ENCODE data around the gene KIAA1328. TPM values are rescaled to one million over a fixed set of nuclear protein-coding genes. Genes with fewer than 3 reads are reported as not detected.
A peak's percentile ranks its signal among the peaks of the same experiment; 100 is the strongest.

The KIAA1328 gene
- total RNA-seq (10 to 100 TPM; 17.4 to 22.3 TPM), polyA plus RNA-seq (ENCODE audit: insufficient read length in 2 of 2) (10 to 100 TPM in 1 of 2 donors, 1 to 10 TPM in 1; 9.0 to 10.3 TPM)
- long read RNA-seq, donor 1, full-length matches to known transcripts = 4 of 100 reads
- long read RNA-seq, donor 1, partial matches to known transcripts = 35 of 100 reads
- long read RNA-seq, donor 1, other reads (novel, unspliced or antisense) = 61 of 100 reads
- long read RNA-seq, donor 2, partial matches to known transcripts = 0 of 1 reads
- long read RNA-seq, donor 2, other reads (novel, unspliced or antisense) = 0 of 1 reads
- long read RNA-seq, donor 3, partial matches to known transcripts = 0 of 1 reads
- long read RNA-seq, donor 3, other reads (novel, unspliced or antisense) = 0 of 1 reads
- long read RNA-seq, donor 4, full-length matches to known transcripts = 6 of 30 reads
- long read RNA-seq, donor 4, partial matches to known transcripts = 8 of 30 reads
- long read RNA-seq, donor 4, other reads (novel, unspliced or antisense) = 16 of 30 reads

GRCh38 chr18:36828630-36829361, at the start of gene KIAA1328, which contains the start of gene TPGS2:
TSS of gene KIAA1328 (plus strand) at chr18:36829127. CDS start at chr18:36829139, 12 bp downstream.
TSS of gene TPGS2 (minus strand) at chr18:36829002. CDS start at chr18:36828767, 235 bp downstream.
- Histone ChIP-seq H3K4me1 (ENCODE audit: control insufficient read depth, insufficient read depth, low read length) (peaks cover 16% of the 10 kb centered on the region), H3K4me3 (ENCODE audit: low read depth, low read length) (peak within 1 kb of the TSS; percentile 97), H3K27ac (ENCODE audit: low read depth, low read length) (peak within 1 kb of the TSS; percentile 80), H3K36me3 (ENCODE audit: control insufficient read depth, insufficient read depth, low read length) (no peaks in the 10 kb centered on the region), H3K9me3 (ENCODE audit: control insufficient read depth, insufficient read depth, low read length) (peaks cover under 1% of the 10 kb centered on the region), H3K27me3 (ENCODE audit: control insufficient read depth, insufficient read depth, low read length) (no peaks in the 10 kb centered on the region)
- WGBS (ENCODE audit: insufficient coverage) = under 1% methylated on average over 83 of the region's 83 CpGs
- DNase-seq (ENCODE audit: low read depth in 4 of 6, low spot score in 6 of 6) = peak; percentile 71 to 96 (median 77)

DNA sequence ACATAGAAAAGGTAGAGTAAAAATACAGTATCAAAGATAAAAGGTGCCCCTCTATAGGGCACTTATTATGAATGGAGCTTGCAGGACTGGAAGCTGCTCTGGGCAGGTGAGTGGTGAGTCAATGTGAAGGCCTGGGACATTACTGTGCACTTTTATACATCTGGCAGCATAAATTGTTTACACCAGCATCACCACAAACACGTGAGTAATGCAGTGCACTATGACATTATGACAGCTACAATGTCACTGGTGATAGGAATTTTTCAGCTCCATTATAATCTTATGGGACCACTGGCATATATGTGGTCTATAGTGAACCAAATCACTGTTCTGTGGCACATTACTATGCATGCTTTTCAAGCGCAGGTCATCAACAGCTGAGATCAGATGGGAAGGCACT, 48.2 kb upstream of the KIAA1328 start:
- H3K9me3 ChIP-seq (ENCODE audit: control insufficient read depth, insufficient read depth, low read length) = no peaks in the 10 kb centered on the region
- 91% methylated on average over 1 of the region's 2 CpGs for WGBS (ENCODE audit: insufficient coverage)
- no peak overlapping the region for H3K4me3 ChIP-seq (ENCODE audit: low read depth, low read length)
- H3K27me3 ChIP-seq (ENCODE audit: control insufficient read depth, insufficient read depth, low read length) = no peaks in the 10 kb centered on the region
- no peaks in the 10 kb centered on the region for H3K4me1 ChIP-seq (ENCODE audit: control insufficient read depth, insufficient read depth, low read length)
- DNase-seq (ENCODE audit: low read depth in 4 of 6, low spot score in 6 of 6) = no peak
- no peak overlapping the region for H3K27ac ChIP-seq (ENCODE audit: low read depth, low read length)
- peaks cover 17% of the 10 kb centered on the region for H3K36me3 ChIP-seq (ENCODE audit: control insufficient read depth, insufficient read depth, low read length)

- H3K36me3 ChIP-seq (ENCODE audit: control insufficient read depth, insufficient read depth, low read length) = peaks cover 19% of the 10 kb centered on the region
These were observed 46.2 kb upstream of the KIAA1328 start for GRCh38 chr18:36782710-36783109.

GRCh38 chr18:36783792-36784191, 45.1 kb upstream of the KIAA1328 start:
- H3K9me3 ChIP-seq (ENCODE audit: control insufficient read depth, insufficient read depth, low read length) = no peaks in the 10 kb centered on the region
- peaks cover 19% of the 10 kb centered on the region for H3K36me3 ChIP-seq (ENCODE audit: control insufficient read depth, insufficient read depth, low read length)
- DNase-seq (ENCODE audit: low read depth in 4 of 6, low spot score in 6 of 6) = no peak
- 95% methylated on average over 2 of the region's 5 CpGs for WGBS (ENCODE audit: insufficient coverage)
- no peak overlapping the region for H3K27ac ChIP-seq (ENCODE audit: low read depth, low read length)
- no peak overlapping the region for H3K4me3 ChIP-seq (ENCODE audit: low read depth, low read length)
- no peaks in the 10 kb centered on the region for H3K4me1 ChIP-seq (ENCODE audit: control insufficient read depth, insufficient read depth, low read length)
- no peaks in the 10 kb centered on the region for H3K27me3 ChIP-seq (ENCODE audit: control insufficient read depth, insufficient read depth, low read length)

More at GRCh38 chr18:36782710-36783109, 46.2 kb upstream of the KIAA1328 start:
- H3K27me3 ChIP-seq (ENCODE audit: control insufficient read depth, insufficient read depth, low read length) = no peaks in the 10 kb centered on the region
- DNase-seq (ENCODE audit: low read depth in 4 of 6, low spot score in 6 of 6) = no peak
- no peak overlapping the region for H3K4me3 ChIP-seq (ENCODE audit: low read depth, low read length)
- H3K9me3 ChIP-seq (ENCODE audit: control insufficient read depth, insufficient read depth, low read length) = no peaks in the 10 kb centered on the region
- H3K27ac ChIP-seq (ENCODE audit: low read depth, low read length) = no peak overlapping the region
- 97% methylated on average over 6 of the region's 9 CpGs for WGBS (ENCODE audit: insufficient coverage)
- no peaks in the 10 kb centered on the region for H3K4me1 ChIP-seq (ENCODE audit: control insufficient read depth, insufficient read depth, low read length)

DNA sequence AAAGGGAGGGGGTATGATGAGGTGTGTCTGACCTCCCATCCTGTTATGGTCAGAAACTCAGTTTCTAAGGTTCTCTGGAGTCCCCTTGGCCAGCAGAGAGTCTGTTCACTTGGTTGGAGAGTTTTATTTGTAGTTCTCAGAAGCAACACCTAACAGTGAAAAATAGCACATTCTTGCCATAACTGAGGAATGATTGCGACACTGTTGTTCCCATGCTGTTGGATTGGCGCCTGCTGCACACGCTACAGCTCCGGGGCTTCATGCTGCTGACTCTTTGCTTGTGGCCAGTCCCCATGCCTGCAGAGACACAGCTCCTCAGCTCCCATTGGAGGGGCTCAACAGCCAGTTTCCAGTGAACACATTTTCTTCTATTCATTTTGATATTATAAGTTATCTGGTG, 42.2 kb upstream of the KIAA1328 start:
- Histone ChIP-seq H3K36me3 (ENCODE audit: control insufficient read depth, insufficient read depth, low read length) (peaks cover 2% of the 10 kb centered on the region), H3K9me3 (ENCODE audit: control insufficient read depth, insufficient read depth, low read length) (no peaks in the 10 kb centered on the region), H3K27me3 (ENCODE audit: control insufficient read depth, insufficient read depth, low read length) (no peaks in the 10 kb centered on the region), H3K4me1 (ENCODE audit: control insufficient read depth, insufficient read depth, low read length) (no peaks in the 10 kb centered on the region), H3K27ac (ENCODE audit: low read depth, low read length) (no peak overlapping the region), H3K4me3 (ENCODE audit: low read depth, low read length) (no peak overlapping the region)
- WGBS (ENCODE audit: insufficient coverage) = 70% methylated on average over 4 of the region's 4 CpGs
- DNase-seq (ENCODE audit: low read depth in 4 of 6, low spot score in 6 of 6) = no peak

- H3K4me1 ChIP-seq (ENCODE audit: control insufficient read depth, insufficient read depth, low read length) = no peaks in the 10 kb centered on the region
- H3K4me3 ChIP-seq (ENCODE audit: low read depth, low read length) = no peak overlapping the region
- no peaks in the 10 kb centered on the region for H3K9me3 ChIP-seq (ENCODE audit: control insufficient read depth, insufficient read depth, low read length)
- H3K27ac ChIP-seq (ENCODE audit: low read depth, low read length) = no peak overlapping the region
- H3K27me3 ChIP-seq (ENCODE audit: control insufficient read depth, insufficient read depth, low read length) = no peaks in the 10 kb centered on the region
- 29% methylated on average over 1 of the region's 4 CpGs for WGBS (ENCODE audit: insufficient coverage)
- peak in 1 of 6 donors; percentile 68 for DNase-seq (ENCODE audit: low read depth in 4 of 6, low spot score in 6 of 6)
- peaks cover 11% of the 10 kb centered on the region for H3K36me3 ChIP-seq (ENCODE audit: control insufficient read depth, insufficient read depth, low read length)
These were observed 36.2 kb upstream of the KIAA1328 start for GRCh38 chr18:36792634-36793283.

DNA sequence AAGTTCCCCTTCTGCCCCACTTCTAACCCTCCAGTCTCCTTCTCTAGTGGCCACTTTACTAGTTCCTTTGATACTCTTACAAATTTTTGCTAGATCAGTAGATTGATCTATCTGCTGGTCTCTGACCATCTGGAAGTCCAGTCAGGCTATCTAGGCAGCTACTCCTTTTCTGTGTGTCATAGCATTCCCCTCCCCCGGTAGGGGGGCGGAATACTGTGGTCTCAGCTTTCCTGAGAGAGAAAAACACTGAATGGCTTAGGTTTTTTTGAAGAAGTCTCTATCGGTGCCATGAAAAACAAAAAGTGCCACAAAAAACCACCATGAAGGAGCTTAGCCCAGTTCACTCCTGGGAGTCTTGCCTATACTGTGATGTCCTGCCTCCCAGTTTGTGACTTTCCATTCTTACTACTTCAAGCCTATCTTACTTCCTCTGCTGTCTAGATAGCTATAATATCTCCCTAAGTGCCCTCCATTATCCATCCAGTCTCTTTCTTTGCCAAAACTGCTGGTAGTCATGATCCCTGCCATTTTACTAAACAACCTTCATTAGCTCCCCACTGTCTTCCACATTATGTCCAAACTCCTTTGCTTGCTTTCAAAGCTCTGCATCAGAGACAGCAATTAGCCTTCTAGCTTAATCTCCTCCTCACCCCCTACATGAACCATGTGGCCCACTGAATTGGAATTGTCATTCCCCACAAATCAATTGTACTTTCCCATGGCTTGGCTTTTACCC, 30.0 kb upstream of the KIAA1328 start:
- Histone ChIP-seq H3K9me3 (ENCODE audit: control insufficient read depth, insufficient read depth, low read length) (peaks cover 2% of the 10 kb centered on the region), H3K36me3 (ENCODE audit: control insufficient read depth, insufficient read depth, low read length) (peaks cover 15% of the 10 kb centered on the region), H3K4me3 (ENCODE audit: low read depth, low read length) (no peak overlapping the region), H3K4me1 (ENCODE audit: control insufficient read depth, insufficient read depth, low read length) (no peaks in the 10 kb centered on the region), H3K27me3 (ENCODE audit: control insufficient read depth, insufficient read depth, low read length) (no peaks in the 10 kb centered on the region), H3K27ac (ENCODE audit: low read depth, low read length) (no peak overlapping the region)
- 67% methylated on average over 1 of the region's 3 CpGs for WGBS (ENCODE audit: insufficient coverage)
- no peak for DNase-seq (ENCODE audit: low read depth in 4 of 6, low spot score in 6 of 6)

GRCh38 chr18:36805105-36805504, 23.8 kb upstream of the KIAA1328 start:
- 100% methylated on average over 1 of the region's 2 CpGs for WGBS (ENCODE audit: insufficient coverage)
- Histone ChIP-seq H3K4me1 (ENCODE audit: control insufficient read depth, insufficient read depth, low read length) (no peaks in the 10 kb centered on the region), H3K4me3 (ENCODE audit: low read depth, low read length) (no peak overlapping the region), H3K27me3 (ENCODE audit: control insufficient read depth, insufficient read depth, low read length) (no peaks in the 10 kb centered on the region), H3K27ac (ENCODE audit: low read depth, low read length) (no peak overlapping the region), H3K36me3 (ENCODE audit: control insufficient read depth, insufficient read depth, low read length) (peaks cover 19% of the 10 kb centered on the region), H3K9me3 (ENCODE audit: control insufficient read depth, insufficient read depth, low read length) (peaks cover 2% of the 10 kb centered on the region)
- DNase-seq (ENCODE audit: low read depth in 4 of 6, low spot score in 6 of 6) = no peak

GRCh38 chr18:36808681-36809080, 20.2 kb upstream of the KIAA1328 start:
- 90% methylated on average over 2 of the region's 2 CpGs for WGBS (ENCODE audit: insufficient coverage)
- Histone ChIP-seq H3K9me3 (ENCODE audit: control insufficient read depth, insufficient read depth, low read length) (no peaks in the 10 kb centered on the region), H3K27me3 (ENCODE audit: control insufficient read depth, insufficient read depth, low read length) (no peaks in the 10 kb centered on the region), H3K4me3 (ENCODE audit: low read depth, low read length) (no peak overlapping the region), H3K4me1 (ENCODE audit: control insufficient read depth, insufficient read depth, low read length) (no peaks in the 10 kb centered on the region), H3K27ac (ENCODE audit: low read depth, low read length) (no peak overlapping the region), H3K36me3 (ENCODE audit: control insufficient read depth, insufficient read depth, low read length) (peaks cover 20% of the 10 kb centered on the region)
- no peak for DNase-seq (ENCODE audit: low read depth in 4 of 6, low spot score in 6 of 6)

Measured in spinal cord (tissue), 10 donors.